ENCODE measurements around the gene RABEP2.

DNA sequence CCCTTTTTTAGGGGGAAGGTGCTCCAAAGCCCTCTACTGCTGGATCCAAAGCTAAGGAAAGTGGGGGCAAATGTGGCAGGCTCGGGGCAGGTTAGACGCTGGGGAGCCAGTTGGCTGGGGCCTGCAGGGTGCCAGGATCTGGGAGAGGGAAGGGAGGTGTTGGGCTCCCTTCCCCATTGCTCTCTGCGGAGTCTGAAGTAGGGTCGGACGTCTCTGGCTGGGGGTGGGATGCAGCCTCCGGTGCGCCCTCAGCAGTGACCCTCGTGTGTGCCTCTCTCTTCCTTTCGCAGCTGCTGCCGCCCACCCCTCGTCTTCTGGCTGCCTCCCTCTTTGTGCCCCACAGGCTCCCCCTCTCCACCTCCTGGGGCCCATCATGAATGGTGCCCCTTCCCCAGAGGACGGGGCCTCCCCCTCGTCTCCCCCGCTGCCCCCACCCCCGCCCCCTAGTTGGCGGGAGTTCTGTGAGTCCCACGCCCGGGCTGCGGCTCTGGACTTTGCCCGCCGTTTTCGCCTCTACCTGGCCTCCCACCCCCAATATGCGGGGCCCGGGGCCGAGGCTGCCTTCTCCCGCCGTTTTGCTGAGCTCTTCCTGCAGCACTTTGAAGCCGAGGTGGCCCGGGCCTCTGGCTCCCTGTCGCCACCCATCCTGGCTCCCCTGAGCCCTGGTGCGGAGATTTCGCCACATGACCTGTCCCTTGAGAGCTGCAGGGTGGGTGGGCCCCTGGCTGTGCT lies 59.1 kb downstream of the RABEP2 start:
- no peak for TF ChIP-seq EZH2 (IDR thresholded peaks at IDR 0.05; ENCODE audit: low read length)
- TF ChIP-seq, protein P1, sequence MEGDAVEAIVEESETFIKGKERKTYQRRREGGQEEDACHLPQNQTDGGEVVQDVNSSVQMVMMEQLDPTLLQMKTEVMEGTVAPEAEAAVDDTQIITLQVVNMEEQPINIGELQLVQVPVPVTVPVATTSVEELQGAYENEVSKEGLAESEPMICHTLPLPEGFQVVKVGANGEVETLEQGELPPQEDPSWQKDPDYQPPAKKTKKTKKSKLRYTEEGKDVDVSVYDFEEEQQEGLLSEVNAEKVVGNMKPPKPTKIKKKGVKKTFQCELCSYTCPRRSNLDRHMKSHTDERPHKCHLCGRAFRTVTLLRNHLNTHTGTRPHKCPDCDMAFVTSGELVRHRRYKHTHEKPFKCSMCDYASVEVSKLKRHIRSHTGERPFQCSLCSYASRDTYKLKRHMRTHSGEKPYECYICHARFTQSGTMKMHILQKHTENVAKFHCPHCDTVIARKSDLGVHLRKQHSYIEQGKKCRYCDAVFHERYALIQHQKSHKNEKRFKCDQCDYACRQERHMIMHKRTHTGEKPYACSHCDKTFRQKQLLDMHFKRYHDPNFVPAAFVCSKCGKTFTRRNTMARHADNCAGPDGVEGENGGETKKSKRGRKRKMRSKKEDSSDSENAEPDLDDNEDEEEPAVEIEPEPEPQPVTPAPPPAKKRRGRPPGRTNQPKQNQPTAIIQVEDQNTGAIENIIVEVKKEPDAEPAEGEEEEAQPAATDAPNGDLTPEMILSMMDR (optimal IDR thresholded peaks at IDR 0.05 in 1 of 3, IDR thresholded peaks at IDR 0.05 in 1 of 3, conservative IDR thresholded peaks at IDR 0.05 in 1 of 3; ENCODE audit: extremely low read depth in 1 of 3, insufficient read depth in 2 of 3, low read length in 3 of 3), result no peak
